ENCODE results near the gene APOC4. TPM values are rescaled to one million over a fixed set of nuclear protein-coding genes. Genes with fewer than 3 reads are reported as not detected.

APOC4 gene
- total RNA-seq, 1 experiment from 2014 or later: not detected

DNA sequence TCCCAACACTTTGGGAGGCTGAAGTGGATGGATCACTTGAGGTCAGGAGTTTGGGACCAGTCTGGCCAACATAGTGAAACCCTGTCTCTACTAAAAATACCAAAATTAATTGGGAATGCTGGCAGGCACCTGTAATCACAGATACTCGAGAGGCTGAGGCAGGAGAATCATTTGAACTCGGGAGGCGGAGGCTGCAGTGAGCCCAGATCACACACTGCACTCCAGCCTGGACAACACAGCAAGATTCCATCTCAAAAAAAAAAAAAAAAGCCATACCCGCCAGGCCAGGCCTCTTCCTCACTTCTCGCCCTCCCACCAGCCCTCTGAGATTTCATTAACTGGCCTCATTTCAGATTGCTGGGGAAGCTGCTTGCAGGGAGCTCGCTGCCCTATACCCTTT is 51.5 kb downstream of the APOC4 start (continued):
- no peak for TF ChIP-seq ZSCAN18 (CRISPR knock-in tag; IDR thresholded peaks at IDR 0.05)
- TF ChIP-seq, protein P1, sequence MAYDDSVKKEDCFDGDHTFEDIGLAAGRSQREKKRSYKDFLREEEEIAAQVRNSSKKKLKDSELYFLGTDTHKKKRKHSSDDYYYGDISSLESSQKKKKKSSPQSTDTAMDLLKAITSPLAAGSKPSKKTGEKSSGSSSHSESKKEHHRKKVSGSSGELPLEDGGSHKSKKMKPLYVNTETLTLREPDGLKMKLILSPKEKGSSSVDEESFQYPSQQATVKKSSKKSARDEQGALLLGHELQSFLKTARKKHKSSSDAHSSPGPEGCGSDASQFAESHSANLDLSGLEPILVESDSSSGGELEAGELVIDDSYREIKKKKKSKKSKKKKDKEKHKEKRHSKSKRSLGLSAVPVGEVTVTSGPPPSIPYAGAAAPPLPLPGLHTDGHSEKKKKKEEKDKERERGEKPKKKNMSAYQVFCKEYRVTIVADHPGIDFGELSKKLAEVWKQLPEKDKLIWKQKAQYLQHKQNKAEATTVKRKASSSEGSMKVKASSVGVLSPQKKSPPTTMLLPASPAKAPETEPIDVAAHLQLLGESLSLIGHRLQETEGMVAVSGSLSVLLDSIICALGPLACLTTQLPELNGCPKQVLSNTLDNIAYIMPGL (CRISPR knock-in tag; IDR thresholded peaks at IDR 0.05): no peak
- no peak for TF ChIP-seq MXD4 (CRISPR knock-in tag; IDR thresholded peaks at IDR 0.05; ENCODE audit: borderline replicate concordance)
- TF ChIP-seq NFYB (CRISPR knock-in tag; conservative IDR thresholded peaks at IDR 0.05; ENCODE audit: low read depth): no peak
- no peak for TF ChIP-seq TEAD4 (CRISPR knock-in tag; IDR thresholded peaks at IDR 0.05)
- no peak for TF ChIP-seq TEAD1 (CRISPR knock-in tag; IDR thresholded peaks at IDR 0.05)
- no peak for TF ChIP-seq SMAD4 (CRISPR knock-in tag; IDR thresholded peaks at IDR 0.05)

GRCh38 chr19:44993926-44994537 is 52.0 kb downstream of the APOC4 start:
- H3K4me1 Mint-ChIP-seq: no peaks in the 10 kb centered on the region
- ATAC-seq (no peak), DNase-seq (ENCODE audit: low spot score) (no peak)
- H3K9me3 Mint-ChIP-seq: peaks cover 4% of the 10 kb centered on the region
- no peaks in the 10 kb centered on the region; the same call in 1 of the 2 replicates for H3K27me3 Mint-ChIP-seq (ENCODE audit: low read depth)
- CTCF ChIA-PET: interaction anchor here (0.7 to 1.1 kb wide), 2 partner anchors 21 to 105 kb away, joined by 3 to 4 read pairs; no protein-coding TSS in a partner anchor
- H3K4me3 Mint-ChIP-seq: no peak overlapping the region
- peaks cover 7% of the 10 kb centered on the region; the same call in 1 of the 2 replicates for H3K36me3 Mint-ChIP-seq
- no peak overlapping the region for H3K27ac Mint-ChIP-seq
- POLR2A ChIA-PET: interaction anchor here (0.7 kb wide), 1 partner anchor 208 kb away, joined by 4 read pairs; no protein-coding TSS in a partner anchor
- TF ChIP-seq FOXP1 (CRISPR knock-in tag; IDR thresholded peaks at IDR 0.05; ENCODE audit: borderline replicate concordance): no peak
- TF ChIP-seq NFYB (CRISPR knock-in tag; conservative IDR thresholded peaks at IDR 0.05; ENCODE audit: low read depth): no peak
- TF ChIP-seq SOX15 (CRISPR knock-in tag; IDR thresholded peaks at IDR 0.05): no peak
- TF ChIP-seq ZMAT4 (CRISPR knock-in tag; IDR thresholded peaks at IDR 0.05): no peak
- no peak for TF ChIP-seq ZNF281 (CRISPR knock-in tag; IDR thresholded peaks at IDR 0.05)
- TF ChIP-seq, protein P2, sequence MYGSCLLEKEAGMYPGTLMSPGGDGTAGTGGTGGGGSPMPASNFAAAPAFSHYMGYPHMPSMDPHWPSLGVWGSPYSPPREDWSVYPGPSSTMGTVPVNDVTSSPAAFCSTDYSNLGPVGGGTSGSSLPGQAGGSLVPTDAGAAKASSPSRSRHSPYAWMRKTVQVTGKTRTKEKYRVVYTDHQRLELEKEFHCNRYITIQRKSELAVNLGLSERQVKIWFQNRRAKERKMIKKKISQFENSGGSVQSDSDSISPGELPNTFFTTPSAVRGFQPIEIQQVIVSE (CRISPR knock-in tag; IDR thresholded peaks at IDR 0.05; ENCODE audit: borderline replicate concordance): no peak
- TF ChIP-seq NR2C2 (CRISPR knock-in tag; IDR thresholded peaks at IDR 0.05): no peak
- TF ChIP-seq ATF3 (CRISPR knock-in tag; conservative IDR thresholded peaks at IDR 0.05): no peak
- no peak for TF ChIP-seq ZNF219 (CRISPR knock-in tag; IDR thresholded peaks at IDR 0.05; ENCODE audit: borderline replicate concordance)
- no peak for TF ChIP-seq USF2 (CRISPR knock-in tag; IDR thresholded peaks at IDR 0.05)
- TF ChIP-seq, protein P3, sequence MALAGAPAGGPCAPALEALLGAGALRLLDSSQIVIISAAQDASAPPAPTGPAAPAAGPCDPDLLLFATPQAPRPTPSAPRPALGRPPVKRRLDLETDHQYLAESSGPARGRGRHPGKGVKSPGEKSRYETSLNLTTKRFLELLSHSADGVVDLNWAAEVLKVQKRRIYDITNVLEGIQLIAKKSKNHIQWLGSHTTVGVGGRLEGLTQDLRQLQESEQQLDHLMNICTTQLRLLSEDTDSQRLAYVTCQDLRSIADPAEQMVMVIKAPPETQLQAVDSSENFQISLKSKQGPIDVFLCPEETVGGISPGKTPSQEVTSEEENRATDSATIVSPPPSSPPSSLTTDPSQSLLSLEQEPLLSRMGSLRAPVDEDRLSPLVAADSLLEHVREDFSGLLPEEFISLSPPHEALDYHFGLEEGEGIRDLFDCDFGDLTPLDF (CRISPR knock-in tag; IDR thresholded peaks at IDR 0.05): no peak
- TF ChIP-seq, protein P1 (CRISPR knock-in tag; IDR thresholded peaks at IDR 0.05): no peak
- no peak for TF ChIP-seq TP53 (CRISPR knock-in tag; IDR thresholded peaks at IDR 0.05)
- TF ChIP-seq ZNF138 (CRISPR knock-in tag; conservative IDR thresholded peaks at IDR 0.05): no peak
- TF ChIP-seq, protein P4, sequence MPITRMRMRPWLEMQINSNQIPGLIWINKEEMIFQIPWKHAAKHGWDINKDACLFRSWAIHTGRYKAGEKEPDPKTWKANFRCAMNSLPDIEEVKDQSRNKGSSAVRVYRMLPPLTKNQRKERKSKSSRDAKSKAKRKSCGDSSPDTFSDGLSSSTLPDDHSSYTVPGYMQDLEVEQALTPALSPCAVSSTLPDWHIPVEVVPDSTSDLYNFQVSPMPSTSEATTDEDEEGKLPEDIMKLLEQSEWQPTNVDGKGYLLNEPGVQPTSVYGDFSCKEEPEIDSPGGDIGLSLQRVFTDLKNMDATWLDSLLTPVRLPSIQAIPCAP (CRISPR knock-in tag; IDR thresholded peaks at IDR 0.05): no peak
